Gastroesophageal sphincter (tissue), 3 donors: Measurements from ENCODE around the gene STX5.

Experiments used
- EP300 ChIP-seq: sonication (generic); formaldehyde crosslinking; IDR thresholded peaks from one replicate; pipeline ENCODE4 v1.6.1; 2017; ENCODE audit warnings: antibody characterized with exemption, mild to moderate bottlenecking
- POLR2A ChIP-seq, 2 donors: fragments of 450-650 bp; IDR thresholded peaks; one replicate each; pipeline ENCODE4 v1.6.1; 2017; ENCODE audit warnings: antibody characterized with exemption in 2 of 2, mild to moderate bottlenecking in 2 of 2, moderate library complexity in 1 of 2
- POLR2AphosphoS5 ChIP-seq: sonication (generic); formaldehyde crosslinking; IDR thresholded peaks from one replicate; pipeline ENCODE4 v1.6.1; 2017; ENCODE audit warnings: antibody characterized with exemption
- TF ChIP-seq, protein P1 (sequence below), 4 experiments: fragments of 200-600 bp in 2 of 4; fragments of 450-650 bp in 2 of 4; sonication (generic) in 1 of 4; IDR thresholded peaks; one replicate each; pipeline ENCODE4 v1.5.1; 2017 to 2019; ENCODE audit warnings: antibody characterized with exemption in 4 of 4, mild to moderate bottlenecking in 2 of 4, moderate library complexity in 2 of 4

DNA sequence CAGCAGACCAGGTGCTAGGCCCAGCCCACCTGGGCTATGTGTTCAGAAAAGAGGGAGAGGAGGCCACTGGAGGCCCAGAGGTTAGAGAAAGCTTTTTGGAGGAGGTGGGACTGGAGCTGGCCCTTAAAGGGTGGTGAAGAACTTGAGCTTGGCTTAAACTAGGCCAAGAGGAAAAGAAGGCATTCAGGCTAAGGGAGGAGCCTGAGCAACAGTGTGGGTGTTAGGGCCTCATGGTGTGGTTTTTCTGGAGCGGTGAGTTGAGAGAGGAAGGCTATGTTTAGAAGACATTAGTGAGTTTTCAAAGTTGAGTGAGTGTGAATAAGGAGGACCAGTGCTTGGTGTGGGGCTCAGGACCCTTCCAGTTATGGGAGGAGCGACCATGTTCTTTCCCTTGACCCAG lies 54.5 kb downstream of the STX5 start:
- TF ChIP-seq, protein P1, sequence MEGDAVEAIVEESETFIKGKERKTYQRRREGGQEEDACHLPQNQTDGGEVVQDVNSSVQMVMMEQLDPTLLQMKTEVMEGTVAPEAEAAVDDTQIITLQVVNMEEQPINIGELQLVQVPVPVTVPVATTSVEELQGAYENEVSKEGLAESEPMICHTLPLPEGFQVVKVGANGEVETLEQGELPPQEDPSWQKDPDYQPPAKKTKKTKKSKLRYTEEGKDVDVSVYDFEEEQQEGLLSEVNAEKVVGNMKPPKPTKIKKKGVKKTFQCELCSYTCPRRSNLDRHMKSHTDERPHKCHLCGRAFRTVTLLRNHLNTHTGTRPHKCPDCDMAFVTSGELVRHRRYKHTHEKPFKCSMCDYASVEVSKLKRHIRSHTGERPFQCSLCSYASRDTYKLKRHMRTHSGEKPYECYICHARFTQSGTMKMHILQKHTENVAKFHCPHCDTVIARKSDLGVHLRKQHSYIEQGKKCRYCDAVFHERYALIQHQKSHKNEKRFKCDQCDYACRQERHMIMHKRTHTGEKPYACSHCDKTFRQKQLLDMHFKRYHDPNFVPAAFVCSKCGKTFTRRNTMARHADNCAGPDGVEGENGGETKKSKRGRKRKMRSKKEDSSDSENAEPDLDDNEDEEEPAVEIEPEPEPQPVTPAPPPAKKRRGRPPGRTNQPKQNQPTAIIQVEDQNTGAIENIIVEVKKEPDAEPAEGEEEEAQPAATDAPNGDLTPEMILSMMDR (IDR thresholded peaks at IDR 0.05) = no peak
- TF ChIP-seq POLR2A (IDR thresholded peaks at IDR 0.05) = no peak
- TF ChIP-seq POLR2AphosphoS5 = no peak
- TF ChIP-seq EP300 = no peak
